Pons (tissue), 1 donor: ENCODE measurements around the gene PRDX3.
"Not testable (repeated sequence)": the region's sequence is repeated elsewhere in the genome, so short reads cannot be mapped to it uniquely, and the experiment has no call there.

Experiments used
- DNase-seq: peaks from one replicate; pipeline ENCODE4 v3.0.0-alpha.2; 2016; ENCODE audit warnings: low spot score

PRDX3 gene

GRCh38 chr10:119206603-119207365 is 28.2 kb upstream of the PRDX3 start:
- peak; percentile 60 for DNase-seq

GRCh38 chr10:119205894-119206602 is 27.4 kb upstream of the PRDX3 start:
- no peak for DNase-seq

GRCh38 chr10:119203006-119203405 is 24.4 kb upstream of the PRDX3 start:
- DNase-seq: no peak

- DNase-seq: no peak
Observed at GRCh38 chr10:119201233-119201632, 22.6 kb upstream of the PRDX3 start.

GRCh38 chr10:119199231-119199992 is 20.8 kb upstream of the PRDX3 start:
- DNase-seq: peak; percentile 91

- DNase-seq: no peak
Observed at GRCh38 chr10:119198438-119198837, 19.8 kb upstream of the PRDX3 start.

- no peak for DNase-seq
Observed at GRCh38 chr10:119197921-119198320, 19.3 kb upstream of the PRDX3 start.

- DNase-seq: no peak
Observed at GRCh38 chr10:119191881-119192280, 13.3 kb upstream of the PRDX3 start.

- DNase-seq: no peak
Observed at GRCh38 chr10:119190954-119191785, 12.6 kb upstream of the PRDX3 start.

- no peak for DNase-seq
Observed at GRCh38 chr10:119190353-119190752, 11.7 kb upstream of the PRDX3 start.

- peak; percentile 85 for DNase-seq
Observed at GRCh38 chr10:119189811-119190282, 11.2 kb upstream of the PRDX3 start.

GRCh38 chr10:119183664-119184412 is 5.2 kb upstream of the PRDX3 start:
- no peak for DNase-seq

GRCh38 chr10:119180850-119181400 is 2.3 kb upstream of the PRDX3 start:
- not testable (repeated sequence) for DNase-seq

GRCh38 chr10:119177708-119178371 is 772 bp downstream of the PRDX3 start:
- DNase-seq: no peak

GRCh38 chr10:119176166-119176565 is 2.4 kb downstream of the PRDX3 start:
- no peak for DNase-seq

- no peak for DNase-seq
Observed at GRCh38 chr10:119174109-119174508, 4.5 kb downstream of the PRDX3 start.

- DNase-seq: no peak
Observed at GRCh38 chr10:119167041-119167440, 11.6 kb downstream of the PRDX3 start.

GRCh38 chr10:119166564-119166963 is 12.0 kb downstream of the PRDX3 start:
- no peak for DNase-seq

GRCh38 chr10:119166118-119166500 is 12.5 kb downstream of the PRDX3 start:
- DNase-seq: no peak
